PC-3 (cell line): Measurements from ENCODE around the gene SIAE. TPM values are rescaled to one million over a fixed set of nuclear protein-coding genes. Genes with fewer than 3 reads are reported as not detected.
A peak's percentile ranks its signal among the peaks of the same experiment; 100 is the strongest.

Source experiments
- ATAC-seq: fragments of 200-7000 bp; cut with Tn5 transposase; 2 replicates; pipeline ENCODE4 v1.9.1; 2020; ENCODE audit warnings: mild to moderate bottlenecking, moderate library complexity
- BruUV-seq: library from RNA; stranded (reverse); fragments of 400-500 nt; replicated peaks from 2 replicates; lab custom pipeline; 2021; lab: Mats Ljungman, UMichigan
- CTCF ChIA-PET: fragments of 300-600 bp; sonication (Branson Sonifier 250); formaldehyde crosslinking; loops from one replicate; lab custom pipeline; 2022; ENCODE audit warnings: antibody characterized with exemption; lab: Charles Lee
- POLR2A ChIA-PET: fragments of 300-600 bp; sonication (Branson Sonifier 250); formaldehyde crosslinking; loops from one replicate; lab custom pipeline; 2022; ENCODE audit warnings: antibody characterized with exemption; ENCODE audit not compliant: unreplicated experiment; lab: Charles Lee
- DNase-seq: peaks from one replicate; pipeline ENCODE4 v3.0.0-alpha.2; 2015
- H2AFZ ChIP-seq: fragments of 300-600 bp; sonication (generic); 2 replicates; pipeline ENCODE4 v1.6.0; 2016; ENCODE audit warnings: antibody characterized with exemption, low read length
- H3F3A ChIP-seq: fragments of 300-600 bp; sonication (generic); one replicate; pipeline ENCODE4 v1.6.0; 2017; ENCODE audit warnings: antibody characterized with exemption, low read length, control low read depth, mild to moderate bottlenecking; ENCODE audit not compliant: unreplicated experiment
- H3K27ac ChIP-seq: fragments of 300-600 bp; sonication (generic); 2 replicates; pipeline ENCODE4 v1.5.1; 2016; ENCODE audit warnings: mild to moderate bottlenecking, low read length
- H3K27me3 ChIP-seq: fragments of 300-600 bp; sonication (generic); 2 replicates; pipeline ENCODE4 v1.6.1; 2016; ENCODE audit warnings: low read length, mixed read lengths
- H3K36me3 ChIP-seq: fragments of 300-600 bp; sonication (generic); 2 replicates; pipeline ENCODE4 v1.6.1; 2016; ENCODE audit warnings: low read depth, mixed run types, low read length, mixed read lengths
- H3K4me1 ChIP-seq: fragments of 300-600 bp; sonication (generic); 2 replicates; pipeline ENCODE4 v1.5.1; 2016; ENCODE audit warnings: low read length; ENCODE audit not compliant: insufficient read depth
- H3K4me2 ChIP-seq: fragments of 300-600 bp; sonication (generic); 2 replicates; pipeline ENCODE4 v1.6.0; 2016; ENCODE audit warnings: low read length
- H3K4me3 ChIP-seq: fragments of 300-600 bp; sonication (generic); 2 replicates; pipeline ENCODE4 v1.5.1; 2016; ENCODE audit warnings: mild to moderate bottlenecking, low read length, mixed read lengths
- H3K79me2 ChIP-seq: fragments of 300-600 bp; sonication (generic); 2 replicates; pipeline ENCODE4 v1.6.1; 2017; ENCODE audit warnings: low read length, mixed read lengths
- H3K9ac ChIP-seq: fragments of 300-600 bp; sonication (generic); 2 replicates; pipeline ENCODE4 v1.6.0; 2016; ENCODE audit warnings: mild to moderate bottlenecking, low read length
- H3K9me2 ChIP-seq: fragments of 300-600 bp; sonication (generic); replicated peaks from 2 replicates; pipeline ENCODE4 v1.6.1; 2016; ENCODE audit warnings: mixed run types, low read length, mixed read lengths
- H3K9me3 ChIP-seq: fragments of 300-600 bp; sonication (generic); 2 replicates; pipeline ENCODE4 v1.6.1; 2016; ENCODE audit warnings: low read length, mixed read lengths
- H4K20me1 ChIP-seq: fragments of 300-600 bp; sonication (generic); 2 replicates; pipeline ENCODE4 v1.6.1; 2016; ENCODE audit warnings: low read length, mixed read lengths
- CTCF ChIP-seq: fragments of 300-600 bp; sonication (generic); conservative IDR thresholded peaks from 2 replicates; pipeline ENCODE4 v1.5.1; 2017; ENCODE audit warnings: antibody characterized with exemption, low read depth, mild to moderate bottlenecking, low read length
- EZH2 ChIP-seq: fragments of 300-600 bp; sonication (generic); IDR thresholded peaks from one replicate; pipeline ENCODE4 v1.6.1; 2017; ENCODE audit warnings: antibody characterized with exemption, mild to moderate bottlenecking, low read length; ENCODE audit not compliant: unreplicated experiment
- EZH2phosphoT487 ChIP-seq: fragments of 300-600 bp; sonication (generic); IDR thresholded peaks from 2 replicates; pipeline ENCODE4 v1.6.1; 2018; ENCODE audit warnings: mild to moderate bottlenecking, antibody characterized with exemption, low read length, borderline replicate concordance
- intact Hi-C: fragments of 100-400 bp; cut with micrococcal nuclease; formaldehyde crosslinking; loops from 2 replicates; pipeline ENCODE4 v1.9.0; 2023
- total RNA-seq: library from RNA; depleted of rRNA; stranded (reverse); fragments of >200 nt; gene quantifications from 2 replicates; pipeline ENCODE4 v1.2.3, GENCODE V29; 2014

SIAE gene
- total RNA-seq, 1 experiment from 2014 or later = 17.6 TPM

DNA sequence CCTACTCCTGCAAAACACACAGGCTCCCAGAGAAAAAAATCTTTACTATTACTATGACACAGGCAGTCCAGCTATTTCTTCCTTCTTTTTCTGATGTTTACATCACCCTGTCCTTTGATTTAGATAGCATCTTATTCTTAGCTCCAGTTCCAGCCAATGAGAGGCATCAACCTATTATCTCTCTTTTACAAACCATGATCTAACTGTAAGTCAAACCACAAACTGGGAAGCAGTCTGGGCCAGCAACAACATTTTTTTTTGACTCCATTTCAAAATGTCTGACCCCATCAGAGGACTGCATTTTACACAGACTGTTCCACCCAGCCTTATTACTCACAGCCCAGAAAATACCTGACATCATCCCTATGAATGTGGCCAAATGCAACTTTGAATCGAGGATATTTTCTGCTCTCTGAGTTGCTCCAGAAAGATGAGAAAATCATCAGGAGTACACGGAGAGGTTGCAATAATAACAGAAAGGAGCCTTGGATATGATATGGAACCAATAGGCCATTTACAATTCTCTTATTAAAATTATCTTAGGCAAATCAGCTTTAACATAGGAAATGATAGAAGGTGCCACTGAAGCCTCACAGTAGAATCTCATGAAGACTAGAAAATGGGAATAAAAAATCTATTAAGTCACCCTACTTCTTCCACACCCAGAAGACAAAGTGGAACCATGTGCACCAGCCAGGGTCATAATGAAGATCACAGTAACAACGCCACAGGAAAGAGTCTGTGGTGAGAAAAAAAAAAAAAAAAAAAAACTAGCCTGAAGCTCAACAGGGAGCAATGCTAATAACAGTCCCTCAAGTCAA, 29.7 kb downstream of the SIAE start:
- no peaks in the 10 kb centered on the region for H3F3A ChIP-seq
- peaks cover 9% of the 10 kb centered on the region; the same call in 1 of the 2 replicates for H3K4me1 ChIP-seq
- no peaks in the 10 kb centered on the region for H4K20me1 ChIP-seq
- peaks cover 11% of the 10 kb centered on the region; the same call in 1 of the 2 replicates for H3K36me3 ChIP-seq
- peak overlapping the region; percentile 86 for H2AFZ ChIP-seq
- TF ChIP-seq EZH2phosphoT487 (no peak), EZH2 (no peak), CTCF (no peak)
- ChIA-PET POLR2A (no interaction called here), CTCF (interaction anchor here (0.6 to 0.9 kb wide), 3 partner anchors 193 to 241 kb away, joined by 3 to 5 read pairs (median 4); no protein-coding TSS in a partner anchor)
- no peak overlapping the region for H3K9ac ChIP-seq
- no peak overlapping the region for H3K4me3 ChIP-seq
- H3K79me2 ChIP-seq = no peaks in the 10 kb centered on the region
- BruUV-seq = no TSS peak
- intact Hi-C loops = loop anchor here (1.0 kb wide), 3 partner anchors 25 to 223 kb away; no protein-coding TSS in a partner anchor
- no peak overlapping the region for H3K27ac ChIP-seq
- no peaks in the 10 kb centered on the region for H3K9me2 ChIP-seq
- no peaks in the 10 kb centered on the region for H3K9me3 ChIP-seq
- no peaks in the 10 kb centered on the region for H3K27me3 ChIP-seq
- ATAC-seq (peak; percentile 17; the same call in 1 of the 2 replicates), DNase-seq (no peak)
- H3K4me2 ChIP-seq = peak overlapping the region; percentile 83; the same call in 1 of the 2 replicates

- TF ChIP-seq CTCF (no peak), EZH2phosphoT487 (no peak), EZH2 (no peak)
- no peak overlapping the region for H3K9ac ChIP-seq
- DNase-seq (no peak), ATAC-seq (no peak)
- no peaks in the 10 kb centered on the region for H3K79me2 ChIP-seq
- H4K20me1 ChIP-seq = no peaks in the 10 kb centered on the region
- H3K36me3 ChIP-seq = peaks cover 17% of the 10 kb centered on the region; the same call in 1 of the 2 replicates
- ChIA-PET POLR2A (no interaction called here), CTCF (interaction anchor here (0.9 kb wide), 1 partner anchor 194 kb away, joined by 3 read pairs; no protein-coding TSS in a partner anchor)
- H3K27ac ChIP-seq = no peak overlapping the region
- BruUV-seq = no TSS peak
- intact Hi-C loops = no loop called here
- H3K9me3 ChIP-seq = no peaks in the 10 kb centered on the region
- no peaks in the 10 kb centered on the region for H3F3A ChIP-seq
- H3K9me2 ChIP-seq = no peaks in the 10 kb centered on the region
- H3K4me1 ChIP-seq = peaks cover 9% of the 10 kb centered on the region; the same call in 1 of the 2 replicates
- no peak overlapping the region for H3K4me2 ChIP-seq
- H2AFZ ChIP-seq = no peak overlapping the region; the same call in 1 of the 2 replicates
- H3K4me3 ChIP-seq = no peak overlapping the region
- no peaks in the 10 kb centered on the region for H3K27me3 ChIP-seq
These were observed 30.4 kb downstream of the SIAE start for GRCh38 chr11:124643042-124643604.
